ENCODE measurements around the gene ACTRT2.

DNA sequence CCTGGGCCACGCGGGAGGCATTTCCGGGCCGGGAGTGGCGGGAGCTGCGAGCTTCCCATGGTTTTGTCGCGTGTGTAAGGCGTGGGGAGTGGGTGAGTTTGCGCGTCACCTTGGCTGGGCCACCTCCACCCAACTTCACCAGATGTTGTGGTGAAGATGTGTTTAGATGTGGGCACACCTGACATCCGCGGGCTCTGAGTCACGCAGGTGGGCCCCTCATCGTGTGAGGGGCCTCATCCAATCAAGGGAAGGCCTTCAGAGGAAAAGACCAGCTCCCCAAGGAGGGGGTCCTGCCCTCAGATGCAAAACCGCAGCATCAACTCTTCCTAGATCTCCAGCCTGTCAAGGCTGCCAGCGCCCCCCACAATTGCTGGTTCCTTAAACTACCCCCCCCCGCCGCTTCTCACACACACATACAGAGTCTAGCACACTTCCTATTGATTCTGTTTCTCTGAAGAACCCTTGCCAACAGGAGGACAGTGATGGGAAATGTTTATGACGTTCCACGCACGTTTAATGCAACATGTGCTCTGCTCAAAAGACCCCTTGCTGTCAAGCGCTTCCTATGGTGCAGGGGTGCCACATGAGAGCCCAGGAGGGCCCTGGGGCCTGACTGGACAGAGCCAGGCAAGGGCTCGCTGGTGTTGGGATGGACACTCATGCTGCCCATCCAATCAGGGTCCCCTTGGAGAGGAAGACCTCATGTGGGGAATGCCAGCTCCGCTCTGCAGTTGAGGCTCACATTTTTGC, 11.9 kb downstream of the ACTRT2 start:
- TF ChIP-seq, protein P1, sequence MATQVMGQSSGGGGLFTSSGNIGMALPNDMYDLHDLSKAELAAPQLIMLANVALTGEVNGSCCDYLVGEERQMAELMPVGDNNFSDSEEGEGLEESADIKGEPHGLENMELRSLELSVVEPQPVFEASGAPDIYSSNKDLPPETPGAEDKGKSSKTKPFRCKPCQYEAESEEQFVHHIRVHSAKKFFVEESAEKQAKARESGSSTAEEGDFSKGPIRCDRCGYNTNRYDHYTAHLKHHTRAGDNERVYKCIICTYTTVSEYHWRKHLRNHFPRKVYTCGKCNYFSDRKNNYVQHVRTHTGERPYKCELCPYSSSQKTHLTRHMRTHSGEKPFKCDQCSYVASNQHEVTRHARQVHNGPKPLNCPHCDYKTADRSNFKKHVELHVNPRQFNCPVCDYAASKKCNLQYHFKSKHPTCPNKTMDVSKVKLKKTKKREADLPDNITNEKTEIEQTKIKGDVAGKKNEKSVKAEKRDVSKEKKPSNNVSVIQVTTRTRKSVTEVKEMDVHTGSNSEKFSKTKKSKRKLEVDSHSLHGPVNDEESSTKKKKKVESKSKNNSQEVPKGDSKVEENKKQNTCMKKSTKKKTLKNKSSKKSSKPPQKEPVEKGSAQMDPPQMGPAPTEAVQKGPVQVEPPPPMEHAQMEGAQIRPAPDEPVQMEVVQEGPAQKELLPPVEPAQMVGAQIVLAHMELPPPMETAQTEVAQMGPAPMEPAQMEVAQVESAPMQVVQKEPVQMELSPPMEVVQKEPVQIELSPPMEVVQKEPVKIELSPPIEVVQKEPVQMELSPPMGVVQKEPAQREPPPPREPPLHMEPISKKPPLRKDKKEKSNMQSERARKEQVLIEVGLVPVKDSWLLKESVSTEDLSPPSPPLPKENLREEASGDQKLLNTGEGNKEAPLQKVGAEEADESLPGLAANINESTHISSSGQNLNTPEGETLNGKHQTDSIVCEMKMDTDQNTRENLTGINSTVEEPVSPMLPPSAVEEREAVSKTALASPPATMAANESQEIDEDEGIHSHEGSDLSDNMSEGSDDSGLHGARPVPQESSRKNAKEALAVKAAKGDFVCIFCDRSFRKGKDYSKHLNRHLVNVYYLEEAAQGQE (IDR thresholded peaks at IDR 0.05; ENCODE audit: unreplicated experiment): no peak
- TF ChIP-seq CREB1 (CRISPR knock-in tag; IDR thresholded peaks at IDR 0.05; ENCODE audit: low read depth): no peak

All from GM23338 (cell line).